Liver (tissue), 3 donors: Measurements from ENCODE around the gene CSNK1G1.

Experiments
- FOXA1 ChIP-seq: IDR thresholded peaks from 2 replicates; pipeline ENCODE4 v1.6.1; 2016; ENCODE audit warnings: antibody characterized with exemption
- GABPA ChIP-seq, 2 donors: IDR thresholded peaks in 1 of 2; conservative IDR thresholded peaks in 1 of 2; 2 replicates each; pipeline ENCODE4 v1.6.1; 2016; ENCODE audit warnings: antibody characterized with exemption in 2 of 2, mild to moderate bottlenecking in 1 of 2, moderate library complexity in 1 of 2
- JUND ChIP-seq, 2 donors: IDR thresholded peaks; 2 replicates each; pipeline ENCODE4 v1.6.1; 2016; ENCODE audit warnings: antibody characterized with exemption in 2 of 2
- NR2F2 ChIP-seq: IDR thresholded peaks from 2 replicates; pipeline ENCODE4 v1.6.1; 2016; ENCODE audit warnings: antibody characterized with exemption
- RAD21 ChIP-seq, 2 donors: IDR thresholded peaks; 2 replicates each; pipeline ENCODE4 v1.6.1; 2016; ENCODE audit warnings: antibody characterized with exemption in 2 of 2, mild to moderate bottlenecking in 2 of 2
- RXRA ChIP-seq, 2 donors: IDR thresholded peaks; 2 replicates each; pipeline ENCODE4 v1.6.1; 2017 to 2018; ENCODE audit warnings: antibody characterized with exemption in 2 of 2, mild to moderate bottlenecking in 1 of 2
- SP1 ChIP-seq: IDR thresholded peaks from 2 replicates; pipeline ENCODE4 v1.6.1; 2018; ENCODE audit warnings: antibody characterized with exemption, mild to moderate bottlenecking
- TAF1 ChIP-seq: conservative IDR thresholded peaks from 2 replicates; pipeline ENCODE4 v1.6.1; 2016; ENCODE audit warnings: antibody characterized with exemption, mild to moderate bottlenecking
- YY1 ChIP-seq: IDR thresholded peaks from 2 replicates; pipeline ENCODE4 v1.6.1; 2016; ENCODE audit warnings: antibody characterized with exemption, mild to moderate bottlenecking
- TF ChIP-seq, protein P1 (sequence below): fragments of 150-350 bp; IDR thresholded peaks from 2 replicates; pipeline ENCODE4 v1.5.1; 2017; ENCODE audit warnings: improper control_type of control experiment, low read depth, low read length; ENCODE audit not compliant: missing input control
- TF ChIP-seq, protein P2 (sequence below): IDR thresholded peaks from 2 replicates; pipeline ENCODE4 v1.6.1; 2016; ENCODE audit warnings: antibody characterized with exemption
- TF ChIP-seq, protein P3 (sequence below): IDR thresholded peaks from 2 replicates; pipeline ENCODE4 v1.6.1; 2016; ENCODE audit warnings: antibody characterized with exemption, mild to moderate bottlenecking
- TF ChIP-seq, protein P4 (sequence below): IDR thresholded peaks from 2 replicates; pipeline ENCODE4 v1.6.1; 2016; ENCODE audit warnings: antibody characterized with exemption
- TF ChIP-seq, protein P5 (sequence below): IDR thresholded peaks from 2 replicates; pipeline ENCODE4 v1.6.1; 2016; ENCODE audit warnings: antibody characterized with exemption
- donor health status: healthy.
- donor health status: healthy.

DNA sequence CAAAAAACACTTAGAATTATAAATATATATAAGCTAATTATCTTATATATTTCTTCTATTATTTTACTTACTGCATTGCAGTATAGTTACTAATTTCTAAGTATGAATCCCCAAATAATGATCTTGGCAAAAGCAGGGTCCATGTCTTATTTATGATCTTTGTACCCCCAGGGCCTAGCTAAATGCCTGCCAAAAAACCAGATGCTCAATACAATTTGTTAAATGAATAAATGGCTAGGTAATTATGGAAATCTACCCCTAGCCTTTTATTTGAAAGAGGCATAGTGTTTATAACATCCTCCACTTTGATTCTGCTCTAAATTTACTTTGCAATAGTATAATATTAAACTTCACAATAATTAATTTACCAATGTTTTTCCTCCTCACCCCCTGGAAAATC lies 69.5 kb downstream of the CSNK1G1 start:
- TF ChIP-seq, protein P1, sequence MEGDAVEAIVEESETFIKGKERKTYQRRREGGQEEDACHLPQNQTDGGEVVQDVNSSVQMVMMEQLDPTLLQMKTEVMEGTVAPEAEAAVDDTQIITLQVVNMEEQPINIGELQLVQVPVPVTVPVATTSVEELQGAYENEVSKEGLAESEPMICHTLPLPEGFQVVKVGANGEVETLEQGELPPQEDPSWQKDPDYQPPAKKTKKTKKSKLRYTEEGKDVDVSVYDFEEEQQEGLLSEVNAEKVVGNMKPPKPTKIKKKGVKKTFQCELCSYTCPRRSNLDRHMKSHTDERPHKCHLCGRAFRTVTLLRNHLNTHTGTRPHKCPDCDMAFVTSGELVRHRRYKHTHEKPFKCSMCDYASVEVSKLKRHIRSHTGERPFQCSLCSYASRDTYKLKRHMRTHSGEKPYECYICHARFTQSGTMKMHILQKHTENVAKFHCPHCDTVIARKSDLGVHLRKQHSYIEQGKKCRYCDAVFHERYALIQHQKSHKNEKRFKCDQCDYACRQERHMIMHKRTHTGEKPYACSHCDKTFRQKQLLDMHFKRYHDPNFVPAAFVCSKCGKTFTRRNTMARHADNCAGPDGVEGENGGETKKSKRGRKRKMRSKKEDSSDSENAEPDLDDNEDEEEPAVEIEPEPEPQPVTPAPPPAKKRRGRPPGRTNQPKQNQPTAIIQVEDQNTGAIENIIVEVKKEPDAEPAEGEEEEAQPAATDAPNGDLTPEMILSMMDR, result no peak
- TF ChIP-seq, protein P2, sequence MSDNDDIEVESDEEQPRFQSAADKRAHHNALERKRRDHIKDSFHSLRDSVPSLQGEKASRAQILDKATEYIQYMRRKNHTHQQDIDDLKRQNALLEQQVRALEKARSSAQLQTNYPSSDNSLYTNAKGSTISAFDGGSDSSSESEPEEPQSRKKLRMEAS, result no peak
- TF ChIP-seq YY1 (no peak), RXRA (IDR thresholded peaks at IDR 0.05) (no peak), GABPA (IDR thresholded peaks at IDR 0.05 in 1 of 2, conservative IDR thresholded peaks at IDR 0.05 in 1 of 2) (no peak), RAD21 (IDR thresholded peaks at IDR 0.05) (no peak), FOXA1 (no peak), TAF1 (no peak), JUND (IDR thresholded peaks at IDR 0.05) (no peak), NR2F2 (no peak), SP1 (no peak)
- TF ChIP-seq, protein P3, sequence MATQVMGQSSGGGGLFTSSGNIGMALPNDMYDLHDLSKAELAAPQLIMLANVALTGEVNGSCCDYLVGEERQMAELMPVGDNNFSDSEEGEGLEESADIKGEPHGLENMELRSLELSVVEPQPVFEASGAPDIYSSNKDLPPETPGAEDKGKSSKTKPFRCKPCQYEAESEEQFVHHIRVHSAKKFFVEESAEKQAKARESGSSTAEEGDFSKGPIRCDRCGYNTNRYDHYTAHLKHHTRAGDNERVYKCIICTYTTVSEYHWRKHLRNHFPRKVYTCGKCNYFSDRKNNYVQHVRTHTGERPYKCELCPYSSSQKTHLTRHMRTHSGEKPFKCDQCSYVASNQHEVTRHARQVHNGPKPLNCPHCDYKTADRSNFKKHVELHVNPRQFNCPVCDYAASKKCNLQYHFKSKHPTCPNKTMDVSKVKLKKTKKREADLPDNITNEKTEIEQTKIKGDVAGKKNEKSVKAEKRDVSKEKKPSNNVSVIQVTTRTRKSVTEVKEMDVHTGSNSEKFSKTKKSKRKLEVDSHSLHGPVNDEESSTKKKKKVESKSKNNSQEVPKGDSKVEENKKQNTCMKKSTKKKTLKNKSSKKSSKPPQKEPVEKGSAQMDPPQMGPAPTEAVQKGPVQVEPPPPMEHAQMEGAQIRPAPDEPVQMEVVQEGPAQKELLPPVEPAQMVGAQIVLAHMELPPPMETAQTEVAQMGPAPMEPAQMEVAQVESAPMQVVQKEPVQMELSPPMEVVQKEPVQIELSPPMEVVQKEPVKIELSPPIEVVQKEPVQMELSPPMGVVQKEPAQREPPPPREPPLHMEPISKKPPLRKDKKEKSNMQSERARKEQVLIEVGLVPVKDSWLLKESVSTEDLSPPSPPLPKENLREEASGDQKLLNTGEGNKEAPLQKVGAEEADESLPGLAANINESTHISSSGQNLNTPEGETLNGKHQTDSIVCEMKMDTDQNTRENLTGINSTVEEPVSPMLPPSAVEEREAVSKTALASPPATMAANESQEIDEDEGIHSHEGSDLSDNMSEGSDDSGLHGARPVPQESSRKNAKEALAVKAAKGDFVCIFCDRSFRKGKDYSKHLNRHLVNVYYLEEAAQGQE, result no peak
- TF ChIP-seq, protein P4, sequence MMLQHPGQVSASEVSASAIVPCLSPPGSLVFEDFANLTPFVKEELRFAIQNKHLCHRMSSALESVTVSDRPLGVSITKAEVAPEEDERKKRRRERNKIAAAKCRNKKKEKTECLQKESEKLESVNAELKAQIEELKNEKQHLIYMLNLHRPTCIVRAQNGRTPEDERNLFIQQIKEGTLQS, result no peak
- TF ChIP-seq, protein P5, sequence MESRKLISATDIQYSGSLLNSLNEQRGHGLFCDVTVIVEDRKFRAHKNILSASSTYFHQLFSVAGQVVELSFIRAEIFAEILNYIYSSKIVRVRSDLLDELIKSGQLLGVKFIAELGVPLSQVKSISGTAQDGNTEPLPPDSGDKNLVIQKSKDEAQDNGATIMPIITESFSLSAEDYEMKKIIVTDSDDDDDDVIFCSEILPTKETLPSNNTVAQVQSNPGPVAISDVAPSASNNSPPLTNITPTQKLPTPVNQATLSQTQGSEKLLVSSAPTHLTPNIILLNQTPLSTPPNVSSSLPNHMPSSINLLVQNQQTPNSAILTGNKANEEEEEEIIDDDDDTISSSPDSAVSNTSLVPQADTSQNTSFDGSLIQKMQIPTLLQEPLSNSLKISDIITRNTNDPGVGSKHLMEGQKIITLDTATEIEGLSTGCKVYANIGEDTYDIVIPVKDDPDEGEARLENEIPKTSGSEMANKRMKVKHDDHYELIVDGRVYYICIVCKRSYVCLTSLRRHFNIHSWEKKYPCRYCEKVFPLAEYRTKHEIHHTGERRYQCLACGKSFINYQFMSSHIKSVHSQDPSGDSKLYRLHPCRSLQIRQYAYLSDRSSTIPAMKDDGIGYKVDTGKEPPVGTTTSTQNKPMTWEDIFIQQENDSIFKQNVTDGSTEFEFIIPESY, result no peak
